ENCODE results near the gene ARL6.

- no peak for TF ChIP-seq CTCF (IDR thresholded peaks at IDR 0.05)
- TF ChIP-seq POLR2A (IDR thresholded peaks at IDR 0.05): no peak
Observed at GRCh38 chr3:97778152-97778551, 13.6 kb downstream of the ARL6 start.
